ENCODE data around the gene CDH12.
"Not testable (repeated sequence)": the region's sequence is repeated elsewhere in the genome, so short reads cannot be mapped to it uniquely, and the experiment has no call there.

CDH12 gene

GRCh38 chr5:22560147-22560546 lies 293.0 kb downstream of the CDH12 start:
- DNase-seq = peak; percentile 75

GRCh38 chr5:22557251-22557650 lies 295.9 kb downstream of the CDH12 start:
- no peak for DNase-seq

- DNase-seq = no peak
These were observed 298.7 kb downstream of the CDH12 start for GRCh38 chr5:22554475-22554874.

- no peak for DNase-seq
These were observed 303.1 kb downstream of the CDH12 start for GRCh38 chr5:22549876-22550671.

- DNase-seq = no peak
These were observed 310.8 kb downstream of the CDH12 start for GRCh38 chr5:22542340-22542739.

- DNase-seq = no peak
These were observed 312.1 kb downstream of the CDH12 start for GRCh38 chr5:22541037-22541436.

- no peak for DNase-seq
These were observed 313.4 kb downstream of the CDH12 start for GRCh38 chr5:22539762-22540161.

GRCh38 chr5:22531986-22532385 lies 321.2 kb downstream of the CDH12 start:
- no peak for DNase-seq

GRCh38 chr5:22521521-22521920 lies 331.6 kb downstream of the CDH12 start:
- no peak for DNase-seq

GRCh38 chr5:22516497-22516896 lies 336.6 kb downstream of the CDH12 start:
- not testable (repeated sequence) for DNase-seq

- DNase-seq = no peak
These were observed 338.9 kb downstream of the CDH12 start for GRCh38 chr5:22514231-22514630.

GRCh38 chr5:22505891-22506290 lies 347.3 kb downstream of the CDH12 start:
- no peak for DNase-seq

GRCh38 chr5:22504411-22504810 lies 348.7 kb downstream of the CDH12 start:
- no peak for DNase-seq

- no peak for DNase-seq
These were observed 352.6 kb downstream of the CDH12 start for GRCh38 chr5:22500556-22500955.

- DNase-seq = no peak
These were observed 356.5 kb downstream of the CDH12 start for GRCh38 chr5:22496666-22497065.

- no peak for DNase-seq
These were observed 358.0 kb downstream of the CDH12 start for GRCh38 chr5:22495016-22495720.

GRCh38 chr5:22488427-22488826 lies 364.7 kb downstream of the CDH12 start:
- DNase-seq = no peak

- no peak for DNase-seq
These were observed 372.8 kb downstream of the CDH12 start for GRCh38 chr5:22480305-22480704.

- DNase-seq = no peak
These were observed 379.3 kb downstream of the CDH12 start for GRCh38 chr5:22473886-22474285.

- DNase-seq = no peak
These were observed 382.0 kb downstream of the CDH12 start for GRCh38 chr5:22471154-22471553.

- DNase-seq = no peak
These were observed 382.7 kb downstream of the CDH12 start for GRCh38 chr5:22470408-22470807.

- no peak for DNase-seq
These were observed 387.5 kb downstream of the CDH12 start for GRCh38 chr5:22465616-22466015.

GRCh38 chr5:22465177-22465576 lies 388.0 kb downstream of the CDH12 start:
- no peak for DNase-seq

GRCh38 chr5:22460189-22460588 lies 393.0 kb downstream of the CDH12 start:
- DNase-seq = no peak
